Spleen (tissue), 7 donors: ENCODE results near the gene HGD.

Experiments
- POLR2A ChIP-seq, 3 donors: fragments of 450-650 bp; IDR thresholded peaks; one replicate each; pipeline ENCODE4 v1.5.1; 2017; ENCODE audit warnings: antibody characterized with exemption in 3 of 3, mild to moderate bottlenecking in 1 of 3
- POLR2AphosphoS5 ChIP-seq, 3 donors: sonication (generic); formaldehyde crosslinking; IDR thresholded peaks; one replicate each; pipeline ENCODE4 v1.5.1; 2017; ENCODE audit warnings: antibody characterized with exemption in 3 of 3
- TF ChIP-seq, protein P1 (sequence below), 11 experiments: fragments of 200-600 bp in 7 of 11; fragments of 450-650 bp in 4 of 11; sonication (generic) in 4 of 11; IDR thresholded peaks in 8 of 11; conservative IDR thresholded peaks in 3 of 11; 1 replicate in 7 of 11; 2 replicates in 4 of 11; pipeline versions ENCODE4 v1.4.0 to v1.8.0; 2016 to 2021; ENCODE audit warnings: antibody characterized with exemption in 11 of 11, inconsistent platforms in 4 of 11, mild to moderate bottlenecking in 1 of 11
- donor health status: DM: no; HTN: no; CAD: no; lungs with moderate emphysema.
- donor health status: DM: no; HTN: no; CAD: no.
- donor health status: DM: no; HTN: no; CAD: no.

DNA sequence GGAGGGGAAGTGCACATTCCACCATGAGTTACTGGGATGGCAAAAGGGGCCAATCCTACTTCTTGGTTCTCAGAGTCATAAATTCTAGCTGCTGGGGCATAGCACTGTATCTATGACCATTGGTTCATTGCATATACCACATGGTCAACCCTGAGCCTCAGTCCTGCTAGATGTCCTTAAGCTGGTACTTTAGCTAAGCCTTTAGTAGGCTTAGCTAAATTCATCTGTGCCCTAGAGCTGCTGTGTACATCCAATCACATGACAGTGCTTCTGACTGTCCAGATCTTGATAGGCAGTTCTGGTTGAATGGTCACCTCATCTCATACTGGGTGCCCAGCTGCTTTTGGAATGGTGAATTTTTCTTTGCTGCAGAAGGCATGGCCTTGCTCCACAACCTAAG, 77.7 kb downstream of the HGD start:
- TF ChIP-seq, protein P1, sequence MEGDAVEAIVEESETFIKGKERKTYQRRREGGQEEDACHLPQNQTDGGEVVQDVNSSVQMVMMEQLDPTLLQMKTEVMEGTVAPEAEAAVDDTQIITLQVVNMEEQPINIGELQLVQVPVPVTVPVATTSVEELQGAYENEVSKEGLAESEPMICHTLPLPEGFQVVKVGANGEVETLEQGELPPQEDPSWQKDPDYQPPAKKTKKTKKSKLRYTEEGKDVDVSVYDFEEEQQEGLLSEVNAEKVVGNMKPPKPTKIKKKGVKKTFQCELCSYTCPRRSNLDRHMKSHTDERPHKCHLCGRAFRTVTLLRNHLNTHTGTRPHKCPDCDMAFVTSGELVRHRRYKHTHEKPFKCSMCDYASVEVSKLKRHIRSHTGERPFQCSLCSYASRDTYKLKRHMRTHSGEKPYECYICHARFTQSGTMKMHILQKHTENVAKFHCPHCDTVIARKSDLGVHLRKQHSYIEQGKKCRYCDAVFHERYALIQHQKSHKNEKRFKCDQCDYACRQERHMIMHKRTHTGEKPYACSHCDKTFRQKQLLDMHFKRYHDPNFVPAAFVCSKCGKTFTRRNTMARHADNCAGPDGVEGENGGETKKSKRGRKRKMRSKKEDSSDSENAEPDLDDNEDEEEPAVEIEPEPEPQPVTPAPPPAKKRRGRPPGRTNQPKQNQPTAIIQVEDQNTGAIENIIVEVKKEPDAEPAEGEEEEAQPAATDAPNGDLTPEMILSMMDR (IDR thresholded peaks at IDR 0.05 in 8 of 11, conservative IDR thresholded peaks at IDR 0.05 in 3 of 11), result no peak
- TF ChIP-seq POLR2A (IDR thresholded peaks at IDR 0.05) (no peak), POLR2AphosphoS5 (IDR thresholded peaks at IDR 0.05) (no peak)
